ENCODE data around the gene PLEKHS1. TPM values are rescaled to one million over a fixed set of nuclear protein-coding genes. Genes with fewer than 3 reads are reported as not detected.

PLEKHS1 gene
- total RNA-seq, 1 donor from 2014 or later, result not detected

DNA sequence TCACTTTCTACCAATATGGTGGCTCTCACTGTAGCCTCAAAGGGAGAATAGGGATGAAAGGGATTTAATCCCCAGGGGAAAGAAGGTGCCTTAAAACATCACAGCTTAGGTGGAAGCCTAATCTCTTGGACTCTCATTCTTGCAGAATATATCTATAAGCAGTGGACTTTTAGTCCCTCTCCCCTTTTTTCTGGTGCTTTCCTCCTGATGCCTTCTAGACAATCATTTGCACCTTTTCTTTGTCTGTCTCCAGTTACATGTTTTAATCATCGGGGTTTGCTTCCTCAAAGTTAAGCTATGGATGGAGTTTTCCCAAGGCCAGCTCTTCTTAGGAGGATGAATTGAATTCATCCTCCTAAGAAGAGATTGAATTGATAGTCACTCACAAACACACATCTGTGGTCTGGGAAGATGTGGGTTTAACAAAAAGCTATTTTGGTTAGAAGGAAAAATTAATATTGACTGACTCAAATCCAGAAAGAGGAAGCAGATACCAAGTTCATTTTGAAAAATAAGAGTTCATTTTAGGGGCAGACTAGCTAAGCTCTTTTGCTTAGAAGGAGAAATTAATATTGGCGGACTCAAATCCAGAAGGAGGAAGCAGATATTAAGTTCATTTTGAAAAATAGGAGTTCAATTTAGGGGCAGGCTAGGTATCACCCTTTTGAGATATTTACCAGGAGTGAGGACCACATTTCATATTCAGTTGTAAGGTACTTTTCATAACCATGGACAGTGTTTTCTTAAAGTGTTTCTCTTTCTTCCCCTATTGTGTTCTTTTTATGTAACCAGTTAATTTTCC is 35.2 kb upstream of the PLEKHS1 start:
- DNase-seq (ENCODE audit: low spot score, unreplicated experiment), result no peak
- peaks cover 29% of the 10 kb centered on the region for H3K36me3 Mint-ChIP-seq (ENCODE audit: insufficient read depth)
- no peak overlapping the region for H3K27ac Mint-ChIP-seq
- H3K4me3 Mint-ChIP-seq (ENCODE audit: low read depth), result no peak overlapping the region
- TF ChIP-seq, protein P1, sequence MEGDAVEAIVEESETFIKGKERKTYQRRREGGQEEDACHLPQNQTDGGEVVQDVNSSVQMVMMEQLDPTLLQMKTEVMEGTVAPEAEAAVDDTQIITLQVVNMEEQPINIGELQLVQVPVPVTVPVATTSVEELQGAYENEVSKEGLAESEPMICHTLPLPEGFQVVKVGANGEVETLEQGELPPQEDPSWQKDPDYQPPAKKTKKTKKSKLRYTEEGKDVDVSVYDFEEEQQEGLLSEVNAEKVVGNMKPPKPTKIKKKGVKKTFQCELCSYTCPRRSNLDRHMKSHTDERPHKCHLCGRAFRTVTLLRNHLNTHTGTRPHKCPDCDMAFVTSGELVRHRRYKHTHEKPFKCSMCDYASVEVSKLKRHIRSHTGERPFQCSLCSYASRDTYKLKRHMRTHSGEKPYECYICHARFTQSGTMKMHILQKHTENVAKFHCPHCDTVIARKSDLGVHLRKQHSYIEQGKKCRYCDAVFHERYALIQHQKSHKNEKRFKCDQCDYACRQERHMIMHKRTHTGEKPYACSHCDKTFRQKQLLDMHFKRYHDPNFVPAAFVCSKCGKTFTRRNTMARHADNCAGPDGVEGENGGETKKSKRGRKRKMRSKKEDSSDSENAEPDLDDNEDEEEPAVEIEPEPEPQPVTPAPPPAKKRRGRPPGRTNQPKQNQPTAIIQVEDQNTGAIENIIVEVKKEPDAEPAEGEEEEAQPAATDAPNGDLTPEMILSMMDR (IDR thresholded peaks at IDR 0.05; ENCODE audit: unreplicated experiment), result no peak
- peaks cover 17% of the 10 kb centered on the region for H3K4me1 Mint-ChIP-seq (ENCODE audit: low read depth)
- peaks cover 21% of the 10 kb centered on the region for H3K9me3 Mint-ChIP-seq (ENCODE audit: low read depth)
- no peaks in the 10 kb centered on the region for H3K27me3 Mint-ChIP-seq

DNA sequence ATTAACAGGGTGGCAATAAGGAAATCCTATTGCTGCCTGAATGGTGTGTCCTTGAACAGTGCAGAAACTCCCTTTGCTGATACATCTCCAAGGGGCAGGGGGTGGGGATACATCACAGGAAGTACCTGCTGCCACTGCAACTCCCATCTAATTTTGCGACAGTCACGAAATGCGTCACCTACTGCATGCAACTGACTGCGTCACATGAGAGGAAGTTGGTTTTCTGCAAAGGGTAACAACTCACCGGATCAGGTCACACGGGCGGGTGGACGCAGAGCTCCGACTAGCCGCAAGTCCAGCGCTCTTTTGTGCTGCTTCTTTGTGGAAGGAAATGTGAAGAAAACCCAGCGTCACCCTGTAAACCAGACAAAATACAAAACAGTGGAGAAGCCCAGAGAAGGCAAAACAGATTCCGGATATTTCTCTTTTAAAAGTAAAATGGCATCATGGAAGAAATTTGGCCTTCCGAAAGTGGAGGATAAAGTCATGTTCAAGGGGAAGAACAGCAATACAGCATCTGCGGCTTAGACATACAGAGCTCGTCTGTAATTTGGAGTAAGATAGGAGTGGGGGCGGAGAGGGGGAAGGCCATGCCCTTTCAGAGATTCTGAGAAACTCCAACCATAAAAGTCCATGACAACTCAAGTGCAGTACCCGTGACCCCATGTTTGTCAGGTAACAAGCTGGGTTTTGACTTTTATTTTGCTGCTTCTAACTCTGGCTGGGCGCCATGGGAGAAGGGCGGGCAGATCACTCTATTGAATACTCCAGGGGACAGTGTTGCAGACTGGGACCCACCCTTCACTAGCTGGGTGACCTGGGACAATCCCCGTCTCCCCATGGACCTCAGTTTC is 32.3 kb upstream of the PLEKHS1 start:
- H3K4me1 Mint-ChIP-seq (ENCODE audit: low read depth), result peaks cover 9% of the 10 kb centered on the region
- H3K27me3 Mint-ChIP-seq, result no peaks in the 10 kb centered on the region
- TF ChIP-seq, protein P1 (IDR thresholded peaks at IDR 0.05; ENCODE audit: unreplicated experiment), result no peak
- H3K4me3 Mint-ChIP-seq (ENCODE audit: low read depth), result no peak overlapping the region
- no peak for DNase-seq (ENCODE audit: low spot score, unreplicated experiment)
- H3K27ac Mint-ChIP-seq, result no peak overlapping the region
- peaks cover 21% of the 10 kb centered on the region for H3K9me3 Mint-ChIP-seq (ENCODE audit: low read depth)
- H3K36me3 Mint-ChIP-seq (ENCODE audit: insufficient read depth), result peaks cover 39% of the 10 kb centered on the region

GRCh38 chr10:113720386-113720785 is 31.1 kb upstream of the PLEKHS1 start:
- no peak for DNase-seq (ENCODE audit: low spot score, unreplicated experiment)
- H3K9me3 Mint-ChIP-seq (ENCODE audit: low read depth), result peaks cover 21% of the 10 kb centered on the region
- H3K4me1 Mint-ChIP-seq (ENCODE audit: low read depth), result peaks cover 10% of the 10 kb centered on the region
- H3K4me3 Mint-ChIP-seq (ENCODE audit: low read depth), result no peak overlapping the region
- peaks cover 42% of the 10 kb centered on the region for H3K36me3 Mint-ChIP-seq (ENCODE audit: insufficient read depth)
- H3K27ac Mint-ChIP-seq, result peak overlapping the region; percentile 94
- no peaks in the 10 kb centered on the region for H3K27me3 Mint-ChIP-seq
- TF ChIP-seq, protein P1 (IDR thresholded peaks at IDR 0.05; ENCODE audit: unreplicated experiment), result no peak

DNA sequence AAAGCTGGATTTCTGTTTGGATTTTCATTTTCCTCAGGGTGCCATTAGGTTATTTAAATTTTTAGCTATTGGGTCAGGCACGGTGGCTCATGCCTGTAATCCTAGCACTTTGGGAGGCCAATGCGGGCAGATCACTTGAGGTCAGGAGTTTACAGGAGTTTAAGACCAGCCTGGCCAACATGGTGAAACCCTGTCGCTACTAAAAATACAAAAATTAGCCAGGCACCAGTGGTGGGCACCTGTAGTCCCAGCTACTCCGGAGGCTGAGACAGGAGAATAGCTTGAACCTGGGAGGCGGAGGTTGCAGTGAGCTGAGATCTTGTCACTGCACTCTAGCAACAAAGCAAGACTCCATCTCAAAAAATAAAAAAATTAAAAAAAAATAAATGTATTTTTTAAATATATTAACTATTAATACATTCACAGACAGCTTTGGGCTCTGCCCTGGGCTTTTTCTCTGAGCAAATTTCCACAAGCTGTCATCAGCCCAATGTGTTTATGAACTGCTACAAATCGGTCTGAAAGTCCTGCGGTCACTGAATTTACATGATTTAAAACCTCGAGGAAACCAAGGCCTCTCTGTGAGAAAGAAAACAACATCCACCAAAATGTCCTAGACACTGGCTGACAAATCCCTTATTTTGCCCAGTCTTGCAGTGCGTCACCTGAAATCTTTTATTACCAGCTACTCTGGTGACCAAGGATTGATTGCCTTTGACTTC is 19.2 kb upstream of the PLEKHS1 start:
- TF ChIP-seq, protein P1 (IDR thresholded peaks at IDR 0.05; ENCODE audit: unreplicated experiment), result no peak
- Mint-ChIP-seq H3K4me3 (ENCODE audit: low read depth) (no peak overlapping the region), H3K9me3 (ENCODE audit: low read depth) (peaks cover 5% of the 10 kb centered on the region), H3K27ac (no peak overlapping the region), H3K36me3 (ENCODE audit: insufficient read depth) (peaks cover 14% of the 10 kb centered on the region), H3K4me1 (ENCODE audit: low read depth) (peaks cover 12% of the 10 kb centered on the region), H3K27me3 (no peaks in the 10 kb centered on the region)
- DNase-seq (ENCODE audit: low spot score, unreplicated experiment), result no peak

DNA sequence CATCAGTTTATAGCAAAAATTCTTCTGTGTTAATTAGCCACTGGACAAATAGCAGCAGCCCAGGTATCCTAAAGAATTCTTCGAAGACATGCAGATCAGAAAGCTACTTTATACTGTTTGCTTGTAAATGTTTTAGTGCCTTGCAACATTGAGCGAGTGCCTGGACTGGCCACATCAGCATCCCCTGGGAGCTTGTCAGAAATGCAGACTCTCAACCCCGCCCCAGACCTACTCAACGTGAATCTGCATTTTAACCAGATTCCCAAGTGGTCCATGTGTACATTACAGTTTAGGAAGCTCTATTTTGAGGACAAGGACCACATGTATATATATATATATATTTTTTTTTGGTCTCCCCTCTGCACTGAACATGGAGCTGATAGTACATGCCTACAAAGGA is 18.5 kb upstream of the PLEKHS1 start:
- Mint-ChIP-seq H3K4me3 (ENCODE audit: low read depth) (no peak overlapping the region), H3K36me3 (ENCODE audit: insufficient read depth) (peaks cover 12% of the 10 kb centered on the region), H3K27me3 (no peaks in the 10 kb centered on the region), H3K27ac (no peak overlapping the region), H3K4me1 (ENCODE audit: low read depth) (peaks cover 13% of the 10 kb centered on the region), H3K9me3 (ENCODE audit: low read depth) (peaks cover 5% of the 10 kb centered on the region)
- TF ChIP-seq, protein P1 (IDR thresholded peaks at IDR 0.05; ENCODE audit: unreplicated experiment), result no peak
- DNase-seq (ENCODE audit: low spot score, unreplicated experiment), result no peak
